Uterus (tissue), 4 donors: ENCODE results near the gene INPP5B. TPM values are rescaled to one million over a fixed set of nuclear protein-coding genes. Genes with fewer than 3 reads are reported as not detected.

Source experiments
- DNase-seq, 2 donors: peaks; one replicate each; pipeline ENCODE4 v3.0.0-alpha.2; 2019 to 2020
- H3K27ac ChIP-seq, 2 donors: fragments of 200-600 bp; sonication (generic); 1 replicate in 1 of 2; 2 replicates in 1 of 2; pipeline ENCODE4 v1.5.1; 2016 to 2018
- H3K27me3 ChIP-seq, 2 donors: fragments of 200-600 bp; sonication (generic); one replicate each; pipeline ENCODE4 v1.5.1; 2018 to 2019; ENCODE audit warnings: control low read depth in 1 of 2
- H3K36me3 ChIP-seq, 2 donors: fragments of 200-600 bp; sonication (generic); one replicate each; pipeline ENCODE4 v1.5.1; 2019; ENCODE audit warnings: control low read depth in 1 of 2
- H3K4me1 ChIP-seq, 2 donors: fragments of 200-600 bp; sonication (generic); one replicate each; pipeline ENCODE4 v1.5.1; 2018 to 2019; ENCODE audit warnings: control low read depth in 1 of 2
- H3K4me3 ChIP-seq, 2 donors: fragments of 200-600 bp; sonication (generic); 1 replicate in 1 of 2; 2 replicates in 1 of 2; pipeline ENCODE4 v1.5.1; 2018 to 2019; ENCODE audit warnings: mild to moderate bottlenecking in 1 of 2
- H3K9me3 ChIP-seq, 2 donors: fragments of 200-600 bp; sonication (generic); one replicate each; pipeline ENCODE4 v1.5.1; 2019; ENCODE audit warnings: control low read depth in 1 of 2
- POLR2A ChIP-seq, 2 donors: fragments of 450-650 bp; IDR thresholded peaks; one replicate each; pipeline ENCODE4 v1.6.1; 2016; ENCODE audit warnings: antibody characterized with exemption in 2 of 2, mild to moderate bottlenecking in 1 of 2, moderate library complexity in 1 of 2
- intact Hi-C: fragments of 100-400 bp; cut with DNase I; formaldehyde crosslinking; loops from one replicate; pipeline ENCODE4 v1.15.1; 2023; ENCODE audit warnings: low total_unique reads
- total RNA-seq, 4 donors: library from RNA; depleted of rRNA in 3 of 4; stranded (reverse); fragments of >200 nt in 3 of 4; gene quantifications; one replicate each; pipeline versions ENCODE4 v1.1.0 to v1.2.4, GENCODE V29; 2014 to 2023
- TF ChIP-seq, protein P1 (sequence below), 4 experiments: fragments of 200-600 bp in 2 of 4; fragments of 450-650 bp in 2 of 4; sonication (generic) in 2 of 4; IDR thresholded peaks; one replicate each; pipeline ENCODE4 v1.5.1; 2016 to 2019; ENCODE audit warnings: antibody characterized with exemption in 4 of 4, mild to moderate bottlenecking in 2 of 4, moderate library complexity in 1 of 4
- donor health status: DM: yes; HTN: yes; CAD: no.

The INPP5B gene
- total RNA-seq, 4 donors from 2014 or later, result 20.2 to 79.4 (median 46.8) TPM

DNA sequence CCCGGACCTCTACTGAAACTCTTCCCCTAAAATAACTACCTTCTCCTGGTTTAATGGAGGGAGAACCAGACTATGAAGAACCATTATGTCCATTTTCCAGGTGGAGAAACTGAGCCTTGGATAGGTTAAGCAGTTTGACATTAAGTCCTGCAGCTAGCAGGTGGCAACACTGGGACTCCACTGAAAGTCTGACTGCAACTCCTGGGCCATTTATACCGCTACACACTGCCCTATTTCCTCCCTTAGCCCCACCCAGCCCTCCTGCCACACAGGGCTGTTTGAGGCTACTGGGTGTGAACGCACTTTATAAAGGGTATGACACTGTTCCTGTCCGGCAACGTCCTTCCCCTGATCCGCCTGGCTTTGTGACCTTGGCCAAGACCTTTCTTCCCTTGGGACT is 511 bp upstream of the INPP5B start:
- Histone ChIP-seq H3K4me3 (peak overlapping the region; percentile 76 to 80), H3K27ac (peak overlapping the region; percentile 87 to 91), H3K36me3 (no peaks in the 10 kb centered on the region), H3K4me1 (no peaks in the 10 kb centered on the region), H3K9me3 (no peaks in the 10 kb centered on the region), H3K27me3 (no peaks in the 10 kb centered on the region)
- DNase-seq, result no peak
- intact Hi-C loops, result no loop called here
- no peak for TF ChIP-seq POLR2A (IDR thresholded peaks at IDR 0.05)
- TF ChIP-seq, protein P1, sequence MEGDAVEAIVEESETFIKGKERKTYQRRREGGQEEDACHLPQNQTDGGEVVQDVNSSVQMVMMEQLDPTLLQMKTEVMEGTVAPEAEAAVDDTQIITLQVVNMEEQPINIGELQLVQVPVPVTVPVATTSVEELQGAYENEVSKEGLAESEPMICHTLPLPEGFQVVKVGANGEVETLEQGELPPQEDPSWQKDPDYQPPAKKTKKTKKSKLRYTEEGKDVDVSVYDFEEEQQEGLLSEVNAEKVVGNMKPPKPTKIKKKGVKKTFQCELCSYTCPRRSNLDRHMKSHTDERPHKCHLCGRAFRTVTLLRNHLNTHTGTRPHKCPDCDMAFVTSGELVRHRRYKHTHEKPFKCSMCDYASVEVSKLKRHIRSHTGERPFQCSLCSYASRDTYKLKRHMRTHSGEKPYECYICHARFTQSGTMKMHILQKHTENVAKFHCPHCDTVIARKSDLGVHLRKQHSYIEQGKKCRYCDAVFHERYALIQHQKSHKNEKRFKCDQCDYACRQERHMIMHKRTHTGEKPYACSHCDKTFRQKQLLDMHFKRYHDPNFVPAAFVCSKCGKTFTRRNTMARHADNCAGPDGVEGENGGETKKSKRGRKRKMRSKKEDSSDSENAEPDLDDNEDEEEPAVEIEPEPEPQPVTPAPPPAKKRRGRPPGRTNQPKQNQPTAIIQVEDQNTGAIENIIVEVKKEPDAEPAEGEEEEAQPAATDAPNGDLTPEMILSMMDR (IDR thresholded peaks at IDR 0.05), result no peak

DNA sequence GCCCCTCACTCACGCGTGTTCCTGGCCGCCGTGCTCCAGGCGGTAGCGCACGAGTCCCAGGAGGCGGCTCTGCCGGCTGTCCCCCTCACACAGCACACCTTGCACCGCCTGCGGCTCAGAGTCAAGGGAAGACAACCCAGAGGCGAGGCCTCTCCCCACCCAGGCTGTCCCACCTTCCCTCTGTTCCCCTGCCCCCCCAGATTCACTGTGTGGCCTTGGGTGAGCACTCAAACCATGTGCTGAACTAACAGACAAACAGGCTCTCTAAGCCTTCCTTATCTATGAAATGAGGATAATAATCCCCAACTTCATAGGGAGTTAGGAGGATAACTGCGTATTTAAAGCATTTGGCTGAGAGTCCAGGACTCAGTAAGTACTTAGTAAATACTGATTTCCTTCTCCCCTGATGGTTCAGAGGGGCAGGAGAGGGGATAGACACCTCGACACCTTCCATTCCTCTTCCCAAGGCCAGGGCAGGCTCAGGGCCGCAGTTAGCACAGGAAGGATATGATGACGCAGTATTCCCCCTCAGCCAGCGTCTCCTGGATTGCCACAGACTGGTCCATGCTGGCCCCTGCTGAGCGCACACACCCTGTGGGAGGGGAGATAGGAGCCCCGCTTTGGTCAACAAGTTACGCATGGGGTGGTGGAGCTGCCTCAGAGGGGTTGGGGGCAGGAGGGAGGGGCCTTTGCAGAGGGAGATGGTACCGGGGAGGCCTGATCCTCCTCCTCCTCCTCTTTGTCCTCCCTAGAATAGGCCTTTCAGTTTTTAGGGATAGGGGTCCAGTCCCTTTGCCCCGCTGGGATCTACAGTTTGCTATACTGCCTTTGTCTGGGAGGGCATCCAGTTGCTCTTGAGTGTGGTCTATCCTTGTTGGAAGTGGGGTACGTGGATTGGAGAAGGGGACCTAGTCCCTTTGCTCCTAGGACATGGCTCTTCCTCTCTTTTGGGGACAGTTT is 830 bp downstream of the INPP5B start:
- intact Hi-C loops, result no loop called here
- Histone ChIP-seq H3K27ac (peak overlapping the region; percentile 87 to 91), H3K27me3 (no peaks in the 10 kb centered on the region), H3K9me3 (no peaks in the 10 kb centered on the region), H3K36me3 (no peaks in the 10 kb centered on the region), H3K4me1 (no peaks in the 10 kb centered on the region), H3K4me3 (peak overlapping the region; percentile 76 to 80)
- TF ChIP-seq, protein P1 (IDR thresholded peaks at IDR 0.05), result no peak
- TF ChIP-seq POLR2A (IDR thresholded peaks at IDR 0.05), result peak in 1 of 2 donors; percentile 38
- peak; percentile 68 to 72 for DNase-seq

DNA sequence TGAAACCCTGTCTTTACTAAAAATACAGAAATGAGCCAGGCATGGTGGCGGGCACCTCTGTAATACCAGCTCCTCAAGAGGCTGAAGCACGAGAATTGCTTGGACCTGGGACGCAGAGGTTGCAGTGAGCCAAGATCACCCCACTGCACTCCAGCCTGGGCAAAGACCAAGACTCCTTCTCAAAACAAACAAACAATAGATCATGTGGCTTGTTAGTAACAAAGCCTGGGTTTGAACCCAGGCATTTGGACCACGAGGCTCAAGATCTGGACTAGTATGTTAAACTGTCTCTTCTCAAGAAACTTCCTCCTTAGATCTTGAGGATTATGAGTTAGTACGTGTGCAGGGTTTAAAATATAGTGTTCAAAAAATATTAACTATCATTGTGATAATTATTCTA is 1.6 kb downstream of the INPP5B start:
- H3K9me3 ChIP-seq, result no peaks in the 10 kb centered on the region

DNA sequence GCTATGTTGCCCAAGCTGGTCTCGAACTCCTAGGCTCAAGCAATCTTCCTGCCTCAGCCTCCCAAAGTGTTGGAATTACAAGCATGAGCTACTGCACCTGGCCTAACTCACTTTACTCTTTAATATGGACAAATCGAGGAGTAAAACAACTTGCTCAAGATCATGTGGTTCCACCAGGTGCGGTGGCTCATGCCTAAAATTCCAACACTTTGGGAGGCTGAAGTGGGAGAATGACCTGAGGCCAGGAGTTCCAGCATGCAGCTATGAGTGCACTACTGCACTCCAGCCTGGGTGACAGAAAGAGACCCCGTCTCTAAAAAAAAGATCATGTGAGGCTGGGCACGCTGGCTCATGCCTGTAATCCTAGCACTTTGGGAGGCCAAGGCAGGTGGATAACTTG is 2.0 kb downstream of the INPP5B start:
- Histone ChIP-seq H3K27ac (no peak overlapping the region), H3K4me1 (no peaks in the 10 kb centered on the region), H3K9me3 (no peaks in the 10 kb centered on the region), H3K27me3 (no peaks in the 10 kb centered on the region), H3K4me3 (no peak overlapping the region), H3K36me3 (no peaks in the 10 kb centered on the region)
- no peak for TF ChIP-seq POLR2A (IDR thresholded peaks at IDR 0.05)
- TF ChIP-seq, protein P1 (IDR thresholded peaks at IDR 0.05), result no peak
- no peak for DNase-seq
- intact Hi-C loops, result no loop called here

More for the DNA sequence above, 1.6 kb downstream of the INPP5B start:
- Histone ChIP-seq H3K27me3 (no peaks in the 10 kb centered on the region), H3K36me3 (no peaks in the 10 kb centered on the region), H3K4me1 (no peaks in the 10 kb centered on the region), H3K27ac (peak overlapping the region in 1 of 2 donors; percentile 87), H3K4me3 (peak overlapping the region in 1 of 2 donors; percentile 76)
- intact Hi-C loops, result no loop called here
- no peak for DNase-seq
- TF ChIP-seq, protein P1 (IDR thresholded peaks at IDR 0.05), result no peak
- TF ChIP-seq POLR2A (IDR thresholded peaks at IDR 0.05), result no peak

DNA sequence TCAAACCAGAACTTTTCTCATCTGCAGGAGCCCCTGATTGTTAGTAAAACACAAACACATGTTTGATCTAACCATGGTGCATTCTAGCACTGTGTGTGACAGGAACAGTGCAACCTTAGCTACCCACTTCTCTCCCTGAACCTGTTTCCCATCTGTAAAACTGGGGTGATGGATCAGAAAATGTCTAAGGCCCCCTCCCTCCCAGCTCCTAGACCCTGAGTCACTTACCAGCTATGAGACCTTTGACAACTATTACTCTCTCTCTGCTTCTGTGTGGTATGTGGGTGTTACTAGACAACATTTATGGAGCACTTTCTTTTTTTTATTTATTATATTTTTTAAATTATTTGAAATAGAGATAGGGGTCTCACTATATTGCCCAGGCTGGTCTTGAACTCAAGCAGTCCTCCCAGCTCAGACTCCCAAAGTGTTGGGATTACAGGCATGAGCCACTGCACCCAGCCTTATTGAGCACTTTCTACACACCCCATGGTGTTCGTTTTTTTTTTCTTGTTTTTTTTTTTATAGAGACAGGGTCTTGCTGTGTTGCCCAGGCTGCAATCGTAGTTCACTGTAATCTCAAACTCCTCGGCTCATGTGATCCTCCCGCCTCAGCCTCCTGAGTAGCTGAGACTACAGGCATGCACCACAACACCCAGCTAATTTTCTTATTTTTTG is 2.6 kb downstream of the INPP5B start:
- Histone ChIP-seq H3K27ac (no peak overlapping the region), H3K27me3 (no peaks in the 10 kb centered on the region), H3K4me1 (no peaks in the 10 kb centered on the region), H3K9me3 (no peaks in the 10 kb centered on the region), H3K4me3 (no peak overlapping the region), H3K36me3 (no peaks in the 10 kb centered on the region)
- intact Hi-C loops, result no loop called here
- no peak for DNase-seq
- TF ChIP-seq POLR2A (IDR thresholded peaks at IDR 0.05), result no peak
